ENCODE results near the gene ZBTB16.

ZBTB16 gene

GRCh38 chr11:114060392-114061047 lies 1.0 kb downstream of the ZBTB16 start:
- no peak for TF ChIP-seq CTCF (IDR thresholded peaks at IDR 0.05; ENCODE audit: control extremely low read depth, extremely low read depth, low read depth, missing control alignments)
- no peak for DNase-seq (ENCODE audit: extremely low spot score)
- CTCF ChIA-PET: interaction anchor here (1.2 kb wide), 1 partner anchor 11 kb away, joined by 3 read pairs; no protein-coding TSS in a partner anchor
- POLR2A ChIA-PET: no interaction called here

GRCh38 chr11:114061048-114061680 lies 1.7 kb downstream of the ZBTB16 start:
- no peak for DNase-seq (ENCODE audit: extremely low spot score)
- ChIA-PET POLR2A (no interaction called here), CTCF (interaction anchor here (1.2 kb wide), 1 partner anchor 11 kb away, joined by 3 read pairs; no protein-coding TSS in a partner anchor)
- no peak for TF ChIP-seq CTCF (IDR thresholded peaks at IDR 0.05; ENCODE audit: control extremely low read depth, extremely low read depth, low read depth, missing control alignments)

GRCh38 chr11:114061681-114062049 lies 2.2 kb downstream of the ZBTB16 start:
- TF ChIP-seq CTCF (IDR thresholded peaks at IDR 0.05; ENCODE audit: control extremely low read depth, extremely low read depth, low read depth, missing control alignments): no peak
- ChIA-PET POLR2A (no interaction called here), CTCF (no interaction called here)
- DNase-seq (ENCODE audit: extremely low spot score): no peak

GRCh38 chr11:114062272-114062671 lies 2.8 kb downstream of the ZBTB16 start:
- ChIA-PET CTCF (no interaction called here), POLR2A (no interaction called here)
- TF ChIP-seq CTCF (IDR thresholded peaks at IDR 0.05; ENCODE audit: control extremely low read depth, extremely low read depth, low read depth, missing control alignments): no peak
- no peak for DNase-seq (ENCODE audit: extremely low spot score)

- DNase-seq (ENCODE audit: extremely low spot score): no peak
- TF ChIP-seq CTCF (IDR thresholded peaks at IDR 0.05; ENCODE audit: control extremely low read depth, extremely low read depth, low read depth, missing control alignments): no peak
- CTCF ChIA-PET: no interaction called here
- POLR2A ChIA-PET: no interaction called here
These were observed 3.8 kb downstream of the ZBTB16 start for GRCh38 chr11:114063149-114063828.

- CTCF ChIA-PET: no interaction called here
- TF ChIP-seq CTCF (IDR thresholded peaks at IDR 0.05; ENCODE audit: control extremely low read depth, extremely low read depth, low read depth, missing control alignments): no peak
- POLR2A ChIA-PET: no interaction called here
- DNase-seq (ENCODE audit: extremely low spot score): no peak
These were observed 4.3 kb downstream of the ZBTB16 start for GRCh38 chr11:114063829-114064201.

Data from GM10248 (cell line).